Measurements from ENCODE around the gene RPS6KB2.

GRCh38 chr11:67451658-67451976 lies 23.3 kb downstream of the RPS6KB2 start:
- no peak for TF ChIP-seq YY1 (IDR thresholded peaks at IDR 0.05; ENCODE audit: low read depth)
- no peak for TF ChIP-seq RAD21 (IDR thresholded peaks at IDR 0.05; ENCODE audit: low read depth)
- no peak for TF ChIP-seq EP300 (IDR thresholded peaks at IDR 0.05; ENCODE audit: borderline replicate concordance)
- TF ChIP-seq TEAD4 (IDR thresholded peaks at IDR 0.05), result no peak

Measured in Ishikawa (cell line).